Subcutaneous adipose tissue (tissue), 4 donors: Measurements from ENCODE around the gene CDC42BPA. TPM values are rescaled to one million over a fixed set of nuclear protein-coding genes. Genes with fewer than 3 reads are reported as not detected.

Experiments used
- CTCF ChIP-seq: fragments of 450-650 bp; IDR thresholded peaks from one replicate; pipeline ENCODE4 v1.5.1; 2016; ENCODE audit warnings: low read depth, mild to moderate bottlenecking, control low read depth, antibody characterized with exemption, moderate library complexity
- total RNA-seq, 4 donors: library from RNA; depleted of rRNA; stranded (reverse); fragments of >200 nt; gene quantifications; one replicate each; pipeline ENCODE4 v1.1.0, GENCODE V29; 2016

Gene CDC42BPA
- total RNA-seq, 4 donors from 2014 or later: 43.2 to 68.2 (median 55.3) TPM

GRCh38 chr1:226979517-226980121 is 338.7 kb downstream of the CDC42BPA start:
- TF ChIP-seq CTCF: no peak

- TF ChIP-seq CTCF: no peak
Observed at GRCh38 chr1:226979115-226979516, 339.2 kb downstream of the CDC42BPA start.

GRCh38 chr1:226978432-226979114 is 339.7 kb downstream of the CDC42BPA start:
- no peak for TF ChIP-seq CTCF

GRCh38 chr1:226977643-226978431 is 340.5 kb downstream of the CDC42BPA start:
- TF ChIP-seq CTCF: no peak

GRCh38 chr1:226976978-226977642 is 341.2 kb downstream of the CDC42BPA start:
- TF ChIP-seq CTCF: no peak

- TF ChIP-seq CTCF: no peak
Observed at GRCh38 chr1:226976276-226976977, 341.9 kb downstream of the CDC42BPA start.
